HPDE6-E6E7 (cell line): ENCODE measurements around the gene TBC1D14.

Source experiments
- DNase-seq: peaks from one replicate; pipeline ENCODE4 v3.0.0; 2011; ENCODE audit warnings: missing footprints; ENCODE audit errors: extremely low spot score

The TBC1D14 gene, protein sequence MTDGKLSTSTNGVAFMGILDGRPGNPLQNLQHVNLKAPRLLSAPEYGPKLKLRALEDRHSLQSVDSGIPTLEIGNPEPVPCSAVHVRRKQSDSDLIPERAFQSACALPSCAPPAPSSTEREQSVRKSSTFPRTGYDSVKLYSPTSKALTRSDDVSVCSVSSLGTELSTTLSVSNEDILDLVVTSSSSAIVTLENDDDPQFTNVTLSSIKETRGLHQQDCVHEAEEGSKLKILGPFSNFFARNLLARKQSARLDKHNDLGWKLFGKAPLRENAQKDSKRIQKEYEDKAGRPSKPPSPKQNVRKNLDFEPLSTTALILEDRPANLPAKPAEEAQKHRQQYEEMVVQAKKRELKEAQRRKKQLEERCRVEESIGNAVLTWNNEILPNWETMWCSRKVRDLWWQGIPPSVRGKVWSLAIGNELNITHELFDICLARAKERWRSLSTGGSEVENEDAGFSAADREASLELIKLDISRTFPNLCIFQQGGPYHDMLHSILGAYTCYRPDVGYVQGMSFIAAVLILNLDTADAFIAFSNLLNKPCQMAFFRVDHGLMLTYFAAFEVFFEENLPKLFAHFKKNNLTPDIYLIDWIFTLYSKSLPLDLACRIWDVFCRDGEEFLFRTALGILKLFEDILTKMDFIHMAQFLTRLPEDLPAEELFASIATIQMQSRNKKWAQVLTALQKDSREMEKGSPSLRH

GRCh38 chr4:6909113-6909969, at the start of gene TBC1D14:
Gene TBC1D14 (plus strand): TSS chr4:6909826. CDS start chr4:6923390, 13,564 bp downstream.
- peak; percentile 89 for DNase-seq

- DNase-seq: no peak
These were observed 41.2 kb upstream of the TBC1D14 start for GRCh38 chr4:6868386-6868785.

DNA sequence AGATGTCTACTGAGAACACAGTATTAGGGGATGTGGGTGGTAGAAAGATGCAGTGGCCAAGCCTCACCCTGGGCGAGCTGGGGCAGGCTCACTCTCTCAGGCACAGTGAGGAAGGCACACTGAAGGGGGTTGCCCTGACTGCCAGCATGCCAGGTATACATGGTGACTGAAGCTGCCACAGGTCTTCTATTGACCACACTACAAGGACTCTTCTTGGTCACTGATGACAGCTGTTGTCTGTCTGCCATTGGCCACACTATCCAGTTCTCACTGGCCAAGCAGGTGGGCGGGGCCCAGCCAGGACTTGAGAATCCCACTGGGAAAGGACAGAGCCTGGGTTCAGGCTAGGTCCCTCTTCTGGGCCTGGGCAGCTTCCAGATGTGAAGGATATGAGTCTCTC, 39.7 kb upstream of the TBC1D14 start:
- DNase-seq: no peak

- no peak for DNase-seq
These were observed 36.3 kb upstream of the TBC1D14 start for GRCh38 chr4:6873291-6873690.

GRCh38 chr4:6873792-6874461, 35.7 kb upstream of the TBC1D14 start:
- DNase-seq: no peak

GRCh38 chr4:6874981-6875380, 34.6 kb upstream of the TBC1D14 start:
- no peak for DNase-seq

DNA sequence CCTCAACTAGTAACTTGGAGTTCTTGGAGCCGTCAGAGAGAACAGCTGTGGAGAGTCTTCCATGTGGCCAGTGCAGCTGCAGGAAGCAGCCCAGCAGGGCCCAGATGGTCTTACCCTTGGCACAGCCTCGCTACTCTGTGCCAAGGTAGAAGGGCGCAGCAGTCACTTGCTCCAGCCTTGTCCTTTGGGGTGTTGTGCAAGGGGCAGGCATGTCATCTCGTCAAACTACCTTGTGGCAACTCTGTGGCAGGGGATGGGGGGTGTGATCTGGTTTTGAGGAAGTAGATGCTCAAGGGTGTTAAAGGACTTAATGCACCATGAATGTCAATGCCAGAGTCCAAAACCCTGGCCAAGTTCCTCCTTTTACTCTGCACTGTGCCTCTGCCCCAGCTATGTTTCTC, 34.2 kb upstream of the TBC1D14 start:
- no peak for DNase-seq

DNA sequence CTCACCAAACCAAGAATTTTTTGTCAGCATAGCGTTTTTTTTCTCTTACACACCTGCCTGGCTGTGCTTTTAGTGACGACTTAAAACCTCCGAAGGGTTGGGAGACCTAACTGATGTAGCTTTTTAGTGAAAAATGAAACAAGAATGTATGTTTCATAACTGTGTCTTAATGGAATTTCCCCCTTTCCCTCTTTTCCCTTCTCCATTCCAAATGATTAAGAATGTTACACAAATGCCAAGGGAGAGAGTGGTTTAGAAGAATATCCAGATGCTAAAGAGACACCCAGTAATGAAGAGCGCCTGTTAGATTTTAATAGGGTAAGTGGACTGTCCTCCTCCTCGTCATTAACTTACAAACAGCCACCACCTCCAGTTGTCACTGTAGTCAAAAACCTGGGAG, 33.2 kb upstream of the TBC1D14 start:
- DNase-seq: no peak

DNA sequence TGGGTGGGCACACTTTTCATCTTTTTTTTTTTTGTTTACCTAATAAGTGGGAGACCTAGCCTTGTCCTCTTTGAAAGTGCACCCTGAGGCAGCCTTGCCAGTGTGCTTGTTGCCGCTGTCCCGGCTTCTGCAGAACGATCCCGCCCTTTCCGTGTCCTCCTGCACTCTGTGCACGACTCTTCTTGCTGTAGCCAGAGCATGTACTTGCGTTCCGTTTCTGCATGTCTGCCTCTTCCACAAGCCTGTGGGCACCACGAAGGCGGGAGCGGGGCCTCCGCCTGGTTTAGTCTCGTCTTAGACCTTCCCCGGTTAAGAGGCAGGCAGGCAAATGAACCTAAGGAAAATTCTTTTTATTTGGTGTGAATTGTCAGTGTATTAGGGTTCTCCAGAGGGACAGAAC, 32.6 kb upstream of the TBC1D14 start:
- no peak for DNase-seq

DNA sequence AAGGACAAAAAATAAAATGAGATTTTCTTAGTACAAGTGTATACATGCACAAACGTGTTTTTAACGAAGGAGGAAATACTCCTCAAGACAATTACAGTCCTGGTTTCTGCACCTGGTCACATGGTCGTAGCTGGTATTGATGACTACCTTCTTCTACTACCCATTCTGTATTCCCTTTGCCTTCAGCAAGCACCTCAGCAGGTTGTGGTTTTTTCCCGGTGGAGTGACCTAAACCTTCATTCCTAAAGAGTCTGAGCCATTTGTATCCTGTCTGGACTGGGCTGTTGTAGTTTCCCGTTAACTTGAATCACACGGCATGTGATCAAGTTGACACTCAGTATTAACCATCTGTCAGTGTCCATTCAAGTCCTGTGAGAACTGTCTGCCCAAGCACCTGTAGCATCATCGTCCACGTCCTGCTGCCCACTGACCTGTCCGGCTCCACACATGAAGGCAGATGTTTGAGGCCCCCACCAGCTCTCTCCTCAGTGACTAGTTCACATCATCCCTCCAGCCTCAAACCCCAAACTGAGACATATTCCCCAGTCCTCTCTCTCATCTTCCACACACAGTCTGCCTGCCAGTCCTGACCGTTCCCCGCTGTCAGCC, 31.1 kb upstream of the TBC1D14 start:
- no peak for DNase-seq

GRCh38 chr4:6880691-6881090, 28.9 kb upstream of the TBC1D14 start:
- no peak for DNase-seq

DNA sequence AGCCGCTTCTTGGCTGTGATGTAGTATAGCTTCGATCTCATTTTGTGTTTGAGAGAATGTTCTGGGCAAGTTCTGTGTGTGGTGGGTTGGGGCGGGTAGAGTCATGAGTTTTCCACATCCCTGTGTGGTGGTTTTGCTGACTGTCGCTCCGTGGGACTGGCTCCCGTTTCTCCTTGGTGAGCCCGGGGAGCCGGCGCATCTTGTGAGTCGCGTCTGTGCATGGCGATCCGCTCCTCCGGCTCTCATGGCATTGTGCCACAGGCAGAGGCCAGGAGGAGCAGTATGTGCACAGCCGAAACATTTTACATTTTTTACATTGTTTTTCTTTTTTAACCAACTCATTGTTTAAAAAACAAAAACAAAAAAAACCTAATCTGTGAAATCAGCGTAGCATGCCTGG, 27.7 kb upstream of the TBC1D14 start:
- no peak for DNase-seq

DNA sequence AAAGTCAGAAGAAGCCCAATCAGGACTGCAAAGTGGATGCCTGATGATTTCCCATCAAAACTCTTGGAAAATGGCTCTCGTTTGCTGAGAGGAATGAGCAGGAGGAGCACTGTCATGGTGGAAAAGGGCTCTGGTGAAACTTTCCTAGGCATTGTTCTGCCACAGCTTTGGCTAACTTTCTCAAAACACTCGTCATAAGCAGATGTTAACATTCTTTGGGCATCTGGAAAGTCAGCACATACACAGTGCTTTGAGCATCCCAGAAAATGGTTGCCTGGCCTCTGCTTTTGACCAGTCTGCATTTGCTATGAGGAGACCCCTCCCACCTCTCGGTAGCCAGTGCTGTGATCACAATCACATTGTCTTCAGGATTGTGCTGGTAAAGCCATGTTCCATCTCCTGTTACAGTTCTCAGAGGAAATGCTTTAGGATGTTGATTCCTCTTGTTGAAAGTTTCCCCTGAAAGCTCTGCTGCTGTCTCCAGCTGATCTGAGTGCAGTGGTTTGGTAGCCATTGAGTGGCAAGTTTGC, 25.2 kb upstream of the TBC1D14 start:
- no peak for DNase-seq

- DNase-seq: peak; percentile 44
These were observed 23.6 kb upstream of the TBC1D14 start for GRCh38 chr4:6885953-6886557.

GRCh38 chr4:6886886-6887285, 22.7 kb upstream of the TBC1D14 start:
- no peak for DNase-seq

DNA sequence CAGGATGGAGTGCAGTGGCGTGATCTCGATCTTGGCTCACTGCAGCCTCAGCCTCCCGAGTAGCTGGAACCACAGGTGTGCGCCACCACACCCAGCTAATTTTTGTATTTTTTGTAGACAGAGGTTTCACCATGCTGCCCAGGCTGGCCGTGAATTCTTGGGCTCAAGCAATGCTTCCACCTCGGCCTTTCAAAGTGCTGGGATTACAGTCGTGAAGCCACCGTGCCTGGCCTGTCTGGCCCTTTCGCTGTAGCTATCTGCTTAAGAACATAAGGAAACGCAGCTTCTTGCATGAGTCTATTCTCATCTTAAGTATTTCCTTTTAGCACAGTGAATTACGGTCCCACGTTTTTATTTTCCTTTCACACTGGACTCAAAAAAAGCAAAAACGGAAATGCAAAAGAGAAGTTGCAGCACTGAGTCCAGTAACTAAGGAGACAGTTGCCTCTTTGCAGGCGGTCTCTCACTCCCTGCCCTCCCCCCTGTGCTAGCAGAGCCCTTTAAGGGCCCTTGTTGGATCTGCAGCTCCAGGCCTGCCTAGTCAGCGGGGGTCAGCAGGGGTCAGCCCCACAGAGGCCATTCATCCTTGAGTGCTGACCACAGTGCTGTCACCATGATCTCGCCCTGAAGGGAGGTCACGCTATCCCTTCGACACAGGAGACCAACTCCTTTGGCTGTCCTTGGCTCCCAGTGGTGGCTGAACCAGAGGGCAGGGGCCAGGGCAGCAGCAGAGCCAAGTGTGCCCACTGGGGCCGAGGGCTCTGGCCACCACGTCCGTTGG, 21.8 kb upstream of the TBC1D14 start:
- DNase-seq: no peak

DNA sequence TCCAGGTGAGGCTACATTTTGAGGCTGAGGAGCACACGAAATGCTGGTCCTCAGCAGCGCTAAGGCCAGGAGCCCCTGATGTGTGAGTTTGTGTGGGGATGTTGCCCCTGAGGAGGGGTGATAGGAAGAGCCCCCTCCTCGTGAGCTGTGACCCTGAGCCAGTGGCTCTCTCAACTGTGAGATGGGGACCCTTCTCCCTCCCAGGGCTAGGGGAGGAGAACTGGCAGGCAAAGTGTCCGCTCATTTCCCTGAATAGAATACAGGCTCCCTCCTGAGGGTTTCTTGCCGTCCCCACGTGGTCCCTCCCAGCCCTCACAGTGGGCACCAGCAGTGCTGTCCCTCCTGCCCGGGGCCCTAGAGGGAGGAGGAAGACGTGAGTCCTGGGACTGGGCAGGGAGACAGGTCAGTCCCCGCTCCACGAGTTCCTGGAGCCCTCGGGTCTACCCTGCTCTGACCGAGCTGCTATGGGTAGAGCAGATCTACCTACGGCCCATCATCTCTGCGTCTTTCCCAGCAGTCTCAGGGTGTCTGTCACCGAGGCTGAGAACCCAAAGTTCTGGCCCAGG, 21.0 kb upstream of the TBC1D14 start:
- no peak for DNase-seq

DNA sequence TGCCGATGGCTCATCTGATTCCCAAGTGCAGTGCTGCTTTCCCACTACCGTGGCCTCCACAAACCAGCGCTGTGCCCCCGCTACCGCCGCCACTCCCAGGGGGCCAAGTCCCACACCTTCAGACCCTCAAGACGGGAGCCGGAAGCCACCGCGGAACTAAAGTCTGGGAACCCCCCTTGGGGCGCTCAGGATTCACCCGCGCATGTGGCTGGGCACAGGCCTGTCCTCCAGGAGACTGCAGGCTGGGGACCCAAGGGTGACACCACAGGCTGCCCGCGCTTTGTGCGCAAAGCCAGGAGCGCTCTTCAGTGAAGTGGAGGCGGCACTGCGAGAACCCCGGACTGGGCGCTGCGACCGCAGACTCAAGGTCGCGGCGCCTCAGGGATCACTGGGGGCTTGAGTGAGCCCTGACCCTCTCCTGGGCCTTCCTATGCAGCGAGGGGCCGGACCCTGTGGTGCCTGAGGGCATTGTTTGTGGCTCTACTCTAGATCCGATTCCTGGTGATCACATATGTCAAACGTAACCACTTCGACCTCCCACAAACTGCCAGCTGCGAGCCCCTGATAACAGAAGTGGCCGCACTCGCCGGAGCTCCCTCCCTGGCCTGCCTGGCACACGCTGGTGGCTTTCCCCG, 20.4 kb upstream of the TBC1D14 start:
- DNase-seq: no peak

DNA sequence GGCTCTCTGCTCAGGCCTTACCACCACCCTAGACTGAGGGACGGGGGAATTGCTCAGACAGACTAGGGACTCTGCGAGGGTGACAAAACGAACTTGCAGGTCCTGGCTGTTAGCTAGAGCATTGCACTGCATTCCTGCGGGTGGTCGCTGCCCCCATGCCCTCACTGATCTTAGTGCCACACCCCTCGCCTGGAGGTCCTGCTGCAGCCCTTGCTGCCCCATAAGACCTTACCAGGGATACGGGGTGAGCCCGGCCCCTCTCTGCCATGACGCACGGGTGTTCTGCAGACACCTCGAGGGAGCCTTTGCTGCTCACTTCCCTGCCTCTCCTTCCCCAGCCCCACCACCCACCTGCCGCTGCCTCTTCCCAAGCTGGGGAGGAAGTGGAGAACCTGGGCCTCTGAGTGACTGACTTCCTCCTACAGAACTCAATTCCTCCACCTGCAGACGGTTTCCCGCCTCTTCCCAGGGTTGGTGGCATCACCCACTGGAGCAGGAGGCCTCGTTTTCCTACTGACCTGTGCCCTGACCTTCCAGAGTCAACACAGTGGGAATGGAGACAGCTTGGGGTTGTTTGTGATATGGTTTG, 19.8 kb upstream of the TBC1D14 start:
- no peak for DNase-seq
